Ishikawa (cell line): ENCODE results near the gene SIGLEC10.

Experiments used
- MAX ChIP-seq: IDR thresholded peaks from 2 replicates; pipeline ENCODE4 v1.6.1; 2012
- REST ChIP-seq: IDR thresholded peaks from 2 replicates; pipeline ENCODE4 v1.6.1; 2012; ENCODE audit warnings: low read depth, mild to moderate bottlenecking

GRCh38 chr19:51430221-51430620, 12.8 kb upstream of the SIGLEC10 start:
- no peak for TF ChIP-seq REST
- TF ChIP-seq MAX: no peak
